K562 (cell line): ENCODE data around the gene RABIF. TPM values are rescaled to one million over a fixed set of nuclear protein-coding genes. Genes with fewer than 3 reads are reported as not detected.
A peak's percentile ranks its signal among the peaks of the same experiment; 100 is the strongest.

Experiments used
- CC2D1A ChIP-seq: fragments of 450-650 bp; IDR thresholded peaks from 2 replicates; pipeline ENCODE4 v1.6.1; 2017; ENCODE audit warnings: mild to moderate bottlenecking
- CHD4 ChIP-seq: fragments of 200-600 bp; sonication (generic); IDR thresholded peaks from 3 replicates; pipeline ENCODE4 v1.6.1; 2012; ENCODE audit warnings: low read depth, mild to moderate bottlenecking, mixed read lengths, low read length, inconsistent platforms; ENCODE audit not compliant: insufficient read depth, insufficient replicate concordance, poor library complexity, severe bottlenecking
- CREM ChIP-seq: IDR thresholded peaks from 2 replicates; pipeline ENCODE4 v1.6.1; 2014; ENCODE audit warnings: antibody characterized with exemption, low read depth
- HEY1 ChIP-seq: fragments of 250-450 bp; sonication (Bioruptor Pico); IDR thresholded peaks from 2 replicates; pipeline ENCODE4 v1.5.0; 2020; ENCODE audit warnings: mild to moderate bottlenecking, moderate library complexity, borderline replicate concordance
- KAT8 ChIP-seq: fragments of 450-650 bp; IDR thresholded peaks from 2 replicates; pipeline ENCODE4 v1.6.1; 2016; ENCODE audit warnings: low read depth, mild to moderate bottlenecking
- KLF1 ChIP-seq: fragments of 450-650 bp; IDR thresholded peaks from 2 replicates; pipeline ENCODE4 v1.6.1; 2016; ENCODE audit warnings: missing genetic modification characterization, missing compliant biosample characterization
- KLF13 ChIP-seq: fragments of 450-650 bp; IDR thresholded peaks from 2 replicates; pipeline ENCODE4 v1.6.1; 2016; ENCODE audit warnings: missing genetic modification characterization, low read depth, mild to moderate bottlenecking, missing compliant biosample characterization, moderate library complexity, borderline replicate concordance
- RB1 ChIP-seq: fragments of 450-650 bp; IDR thresholded peaks from 2 replicates; pipeline ENCODE4 v1.6.1; 2017; ENCODE audit warnings: low read depth, mild to moderate bottlenecking
- SLC30A9 ChIP-seq: fragments of 250-450 bp; sonication (Bioruptor Pico); IDR thresholded peaks from 2 replicates; pipeline ENCODE4 v1.8.0; 2022; ENCODE audit warnings: mild to moderate bottlenecking, moderate library complexity
- TBL1XR1 ChIP-seq, 2 experiments: IDR thresholded peaks; 2 replicates each; pipeline ENCODE4 v1.6.1; 2012; ENCODE audit warnings: improper control_type of control experiment in 2 of 2, low read length in 2 of 2, mild to moderate bottlenecking in 1 of 2
- ZNF134 ChIP-seq: fragments of 250-450 bp; sonication (Bioruptor Pico); conservative IDR thresholded peaks from 2 replicates; pipeline ENCODE4 v1.4.0; 2020
- polyA plus RNA-seq, 8 experiments: library from polyadenylated mRNA; depleted of rRNA in 4 of 8; stranded (reverse) in 5 of 8; unstranded in 3 of 8; fragments of >200 nt; fragmentation: Nextera tagmentation in 2 of 8; fragmentation: Illumina TruSeq in 1 of 8; extraction: Ambion mirVana in 2 of 8; extraction: Trizol in 1 of 8; gene quantifications; 2 replicates each; pipeline versions ENCODE4 v1.2.1 to v1.2.3, GENCODE V29; 2011 to 2014; ENCODE audit warnings: inconsistent platforms in 1 of 8, missing spikeins in 1 of 8
- total RNA-seq, 7 experiments: library from RNA; depleted of rRNA in 6 of 7; stranded (reverse); fragments of >200 nt in 6 of 7; fragmentation: Illumina TruSeq in 2 of 7; extraction: Trizol in 2 of 7; gene quantifications; 2 replicates each; pipeline versions ENCODE4 v1.2.1 to v1.2.3, GENCODE V29; 2011 to 2021; ENCODE audit warnings: low replicate concordance in 1 of 7
- TF ChIP-seq, protein P1 (sequence below): fragments of 450-650 bp; IDR thresholded peaks from 2 replicates; pipeline ENCODE4 v1.6.1; 2016; ENCODE audit warnings: antibody characterized with exemption
- TF ChIP-seq, protein P2 (sequence below), 2 experiments: fragments of 450-650 bp; IDR thresholded peaks; 2 replicates each; pipeline ENCODE4 v1.6.1; 2016; ENCODE audit warnings: mild to moderate bottlenecking in 2 of 2, borderline replicate concordance in 1 of 2, low read depth in 1 of 2, moderate library complexity in 1 of 2
- TF ChIP-seq, protein P3 (sequence below): fragments of 450-650 bp; IDR thresholded peaks from 2 replicates; pipeline ENCODE4 v1.7.0; 2016; ENCODE audit warnings: borderline replicate concordance

Gene RABIF
- total and polyA plus RNA-seq, 9 of the 15 experiments (the other 6 are each of a cell fraction or from before 2014, with no cell fraction given) = 7.4 to 20.1 (median 11.0) TPM

DNA sequence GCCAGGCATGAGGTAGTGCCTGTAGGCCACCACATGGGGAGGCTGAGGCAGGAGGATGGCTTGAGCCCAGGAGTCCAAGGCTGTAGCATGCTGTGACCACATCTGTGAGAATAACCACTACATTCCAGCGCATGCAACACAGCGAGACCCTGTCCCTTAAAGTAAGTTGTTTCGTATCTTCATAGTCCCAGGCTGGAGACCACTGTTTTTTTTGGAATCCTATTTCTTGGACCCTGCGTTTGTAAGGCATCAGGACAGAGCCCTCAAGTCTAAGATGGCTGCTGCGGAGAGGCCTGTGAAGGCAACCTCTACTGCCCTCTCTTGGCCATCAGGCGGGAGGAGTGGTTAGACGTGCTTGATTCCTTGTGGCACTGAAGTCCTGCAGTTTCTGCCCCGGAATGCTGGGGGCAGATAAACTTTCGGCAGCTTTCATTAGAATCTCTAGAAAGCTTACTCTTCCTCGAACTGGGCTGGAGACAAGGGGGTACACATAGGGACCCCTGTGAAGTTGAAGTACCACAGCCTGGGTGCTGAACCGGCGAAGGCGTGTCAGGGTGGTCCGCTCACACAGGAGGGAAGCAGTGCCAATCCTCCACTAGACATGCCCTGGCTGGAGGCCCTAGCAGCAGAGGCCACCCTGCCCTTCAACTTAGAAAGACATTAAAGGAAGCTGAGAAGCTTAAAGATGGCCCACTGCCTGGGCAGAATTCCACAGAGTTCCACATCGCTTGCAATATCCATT, 36.6 kb downstream of the RABIF start (continued):
- TF ChIP-seq CHD4 (no peak), KLF13 (tag) (peak; percentile 36; the same call in 1 of the 2 replicates), ZNF134 (CRISPR knock-in tag) (no peak), HEY1 (no peak), TBL1XR1 (IDR thresholded peaks at IDR 0.05; ENCODE audit: low read length in 2 of 2) (peak in 1 of 2 experiments; percentile 47; a peak in 1 of 4 replicates), CC2D1A (peak; percentile 34; the same call in 1 of the 2 replicates), KAT8 (peak; percentile 92), RB1 (peak; percentile 57; the same call in 1 of the 2 replicates), CREM (0 out of 2 replicates have a peak, but pooled peaks have one; percentile 5), SLC30A9 (CRISPR knock-in tag) (no peak), KLF1 (tag) (0 out of 2 replicates have a peak, but pooled peaks have one; percentile 14)
- TF ChIP-seq, protein P1, sequence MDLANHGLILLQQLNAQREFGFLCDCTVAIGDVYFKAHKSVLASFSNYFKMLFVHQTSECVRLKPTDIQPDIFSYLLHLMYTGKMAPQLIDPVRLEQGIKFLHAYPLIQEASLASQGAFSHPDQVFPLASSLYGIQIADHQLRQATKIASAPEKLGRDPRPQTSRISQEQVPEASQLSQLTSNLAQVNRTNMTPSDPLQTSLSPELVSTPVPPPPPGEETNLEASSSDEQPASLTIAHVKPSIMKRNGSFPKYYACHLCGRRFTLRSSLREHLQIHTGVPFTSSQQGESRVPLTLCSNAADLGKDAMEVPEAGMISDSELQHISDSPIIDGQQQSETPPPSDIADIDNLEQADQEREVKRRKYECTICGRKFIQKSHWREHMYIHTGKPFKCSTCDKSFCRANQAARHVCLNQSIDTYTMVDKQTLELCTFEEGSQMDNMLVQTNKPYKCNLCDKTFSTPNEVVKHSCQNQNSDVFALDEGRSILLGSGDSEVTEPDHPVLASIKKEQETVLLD = no peak
- TF ChIP-seq, protein P2, sequence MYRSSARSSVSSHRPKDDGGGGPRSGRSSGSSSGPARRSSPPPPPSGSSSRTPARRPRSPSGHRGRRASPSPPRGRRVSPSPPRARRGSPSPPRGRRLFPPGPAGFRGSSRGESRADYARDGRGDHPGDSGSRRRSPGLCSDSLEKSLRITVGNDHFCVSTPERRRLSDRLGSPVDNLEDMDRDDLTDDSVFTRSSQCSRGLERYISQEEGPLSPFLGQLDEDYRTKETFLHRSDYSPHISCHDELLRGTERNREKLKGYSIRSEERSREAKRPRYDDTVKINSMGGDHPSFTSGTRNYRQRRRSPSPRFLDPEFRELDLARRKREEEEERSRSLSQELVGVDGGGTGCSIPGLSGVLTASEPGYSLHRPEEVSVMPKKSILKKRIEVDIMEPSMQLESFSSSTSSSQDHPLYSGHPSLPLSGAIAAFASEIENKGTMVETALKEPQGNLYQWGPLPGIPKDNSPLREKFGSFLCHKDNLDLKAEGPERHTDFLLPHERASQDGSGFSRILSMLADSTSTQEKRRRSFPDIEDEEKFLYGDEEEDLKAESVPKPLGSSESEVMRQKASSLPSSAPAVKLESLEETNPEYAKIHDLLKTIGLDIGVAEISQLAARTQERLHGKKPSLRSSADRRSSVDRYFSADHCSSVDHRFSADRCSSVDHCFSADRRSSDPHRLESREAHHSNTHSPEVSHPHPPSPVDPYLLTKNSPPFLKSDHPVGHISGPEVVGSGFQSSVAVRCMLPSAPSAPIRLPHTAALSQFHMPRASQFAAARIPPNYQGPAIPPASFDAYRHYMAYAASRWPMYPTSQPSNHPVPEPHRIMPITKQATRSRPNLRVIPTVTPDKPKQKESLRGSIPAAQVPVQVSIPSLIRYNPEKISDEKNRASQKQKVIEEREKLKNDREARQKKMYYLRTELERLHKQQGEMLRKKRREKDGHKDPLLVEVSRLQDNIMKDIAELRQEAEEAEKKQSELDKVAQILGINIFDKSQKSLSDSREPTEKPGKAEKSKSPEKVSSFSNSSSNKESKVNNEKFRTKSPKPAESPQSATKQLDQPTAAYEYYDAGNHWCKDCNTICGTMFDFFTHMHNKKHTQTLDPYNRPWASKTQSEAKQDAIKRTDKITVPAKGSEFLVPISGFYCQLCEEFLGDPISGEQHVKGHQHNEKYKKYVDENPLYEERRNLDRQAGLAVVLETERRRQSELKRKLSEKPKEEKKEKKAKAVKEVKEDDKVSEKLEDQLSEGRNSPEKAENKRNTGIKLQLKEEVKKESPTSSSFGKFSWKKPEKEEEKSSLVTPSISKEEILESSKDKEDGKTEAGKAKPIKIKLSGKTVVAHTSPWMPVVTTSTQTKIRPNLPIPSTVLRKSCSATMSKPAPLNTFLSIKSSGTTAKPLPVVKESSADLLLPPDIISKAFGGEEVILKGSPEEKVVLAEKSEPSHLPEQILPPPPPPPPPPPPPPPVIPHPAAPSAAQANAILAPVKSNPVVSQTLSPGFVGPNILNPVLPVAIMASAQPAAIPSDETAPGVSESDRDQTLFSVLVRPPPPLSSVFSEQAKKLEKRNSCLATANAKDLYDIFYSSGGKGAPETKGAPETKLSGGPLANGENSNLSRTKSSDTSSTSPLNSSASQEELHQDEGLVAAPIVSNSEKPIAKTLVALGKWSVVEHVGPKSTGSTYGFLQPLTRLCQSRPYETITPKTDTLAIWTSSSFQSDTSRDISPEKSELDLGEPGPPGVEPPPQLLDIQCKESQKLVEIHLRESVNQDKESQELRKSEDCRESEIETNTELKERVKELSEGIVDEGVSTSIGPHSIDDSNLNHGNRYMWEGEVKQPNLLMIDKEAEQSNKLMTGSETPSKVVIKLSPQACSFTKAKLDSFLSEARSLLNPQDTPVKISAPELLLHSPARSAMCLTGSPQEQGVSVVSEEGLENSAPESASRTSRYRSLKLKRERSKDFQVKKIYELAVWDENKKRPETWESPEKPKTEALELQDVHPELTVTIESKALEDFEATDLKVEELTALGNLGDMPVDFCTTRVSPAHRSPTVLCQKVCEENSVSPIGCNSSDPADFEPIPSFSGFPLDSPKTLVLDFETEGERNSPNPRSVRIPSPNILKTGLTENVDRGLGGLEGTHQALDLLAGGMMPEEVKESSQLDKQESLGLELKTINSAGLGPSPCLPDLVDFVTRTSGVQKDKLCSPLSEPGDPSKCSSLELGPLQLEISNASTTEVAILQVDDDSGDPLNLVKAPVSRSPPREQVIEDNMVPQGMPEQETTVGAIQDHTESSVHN (IDR thresholded peaks at IDR 0.05; ENCODE audit: borderline replicate concordance in 1 of 2, low read depth in 1 of 2) = no peak
- TF ChIP-seq, protein P3, sequence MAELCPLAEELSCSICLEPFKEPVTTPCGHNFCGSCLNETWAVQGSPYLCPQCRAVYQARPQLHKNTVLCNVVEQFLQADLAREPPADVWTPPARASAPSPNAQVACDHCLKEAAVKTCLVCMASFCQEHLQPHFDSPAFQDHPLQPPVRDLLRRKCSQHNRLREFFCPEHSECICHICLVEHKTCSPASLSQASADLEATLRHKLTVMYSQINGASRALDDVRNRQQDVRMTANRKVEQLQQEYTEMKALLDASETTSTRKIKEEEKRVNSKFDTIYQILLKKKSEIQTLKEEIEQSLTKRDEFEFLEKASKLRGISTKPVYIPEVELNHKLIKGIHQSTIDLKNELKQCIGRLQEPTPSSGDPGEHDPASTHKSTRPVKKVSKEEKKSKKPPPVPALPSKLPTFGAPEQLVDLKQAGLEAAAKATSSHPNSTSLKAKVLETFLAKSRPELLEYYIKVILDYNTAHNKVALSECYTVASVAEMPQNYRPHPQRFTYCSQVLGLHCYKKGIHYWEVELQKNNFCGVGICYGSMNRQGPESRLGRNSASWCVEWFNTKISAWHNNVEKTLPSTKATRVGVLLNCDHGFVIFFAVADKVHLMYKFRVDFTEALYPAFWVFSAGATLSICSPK = no peak
